GM23248 (cell line): Measurements from ENCODE around the gene BHLHE23. TPM values are rescaled to one million over a fixed set of nuclear protein-coding genes. Genes with fewer than 3 reads are reported as not detected.

Experiments
- DNase-seq: peaks from one replicate; pipeline ENCODE4 v3.0.0-alpha.2; 2015
- H2AFZ ChIP-seq: fragments of 200-600 bp; sonication (generic); 2 replicates; pipeline ENCODE4 v1.6.1; 2016; ENCODE audit warnings: antibody characterized with exemption
- H3F3A ChIP-seq: fragments of 200-600 bp; sonication (generic); 2 replicates; pipeline ENCODE4 v1.6.1; 2016; ENCODE audit warnings: mild to moderate bottlenecking, antibody characterized with exemption, mixed run types; ENCODE audit not compliant: insufficient read depth
- H3K27ac ChIP-seq: fragments of 200-600 bp; sonication (generic); 2 replicates; pipeline ENCODE4 v1.5.1; 2016; ENCODE audit warnings: mild to moderate bottlenecking
- H3K27me3 ChIP-seq: fragments of 200-600 bp; sonication (generic); replicated peaks from 2 replicates; pipeline ENCODE4 v1.6.1; 2016; ENCODE audit warnings: mild to moderate bottlenecking; ENCODE audit not compliant: insufficient read depth
- H3K36me3 ChIP-seq: fragments of 200-600 bp; sonication (generic); 2 replicates; pipeline ENCODE4 v1.6.1; 2016; ENCODE audit warnings: low read depth, mild to moderate bottlenecking
- H3K4me1 ChIP-seq: fragments of 200-600 bp; sonication (generic); 2 replicates; pipeline ENCODE4 v1.6.1; 2016; ENCODE audit warnings: mild to moderate bottlenecking; ENCODE audit not compliant: insufficient read depth
- H3K4me2 ChIP-seq: fragments of 200-600 bp; sonication (generic); one replicate; pipeline ENCODE4 v1.6.1; 2016; ENCODE audit warnings: mild to moderate bottlenecking; ENCODE audit not compliant: unreplicated experiment
- H3K4me3 ChIP-seq: fragments of 200-600 bp; sonication (generic); 2 replicates; pipeline ENCODE4 v1.5.1; 2016; ENCODE audit warnings: mild to moderate bottlenecking
- H3K79me2 ChIP-seq: fragments of 200-600 bp; sonication (generic); 2 replicates; pipeline ENCODE4 v1.6.1; 2016; ENCODE audit warnings: mild to moderate bottlenecking; ENCODE audit not compliant: insufficient read depth
- H3K9ac ChIP-seq: fragments of 200-600 bp; sonication (generic); 2 replicates; pipeline ENCODE4 v1.6.1; 2016; ENCODE audit warnings: mild to moderate bottlenecking
- H3K9me2 ChIP-seq: fragments of 200-600 bp; sonication (generic); 2 replicates; pipeline ENCODE4 v1.6.1; 2016; ENCODE audit warnings: mixed run types, mild to moderate bottlenecking, moderate library complexity; ENCODE audit not compliant: insufficient read depth
- H3K9me3 ChIP-seq: fragments of 200-600 bp; sonication (generic); one replicate; pipeline ENCODE4 v1.6.1; 2017; ENCODE audit warnings: low read depth
- H4K20me1 ChIP-seq: fragments of 200-600 bp; sonication (generic); 2 replicates; pipeline ENCODE4 v1.6.0; 2016; ENCODE audit not compliant: insufficient read depth
- EZH2 ChIP-seq: fragments of 200-600 bp; sonication (generic); IDR thresholded peaks from 2 replicates; pipeline ENCODE4 v1.6.1; 2018; ENCODE audit warnings: antibody characterized with exemption, mild to moderate bottlenecking; ENCODE audit not compliant: insufficient read depth, poor library complexity, severe bottlenecking
- EZH2phosphoT487 ChIP-seq: fragments of 200-600 bp; sonication (generic); IDR thresholded peaks from 2 replicates; pipeline ENCODE4 v1.6.1; 2018; ENCODE audit warnings: antibody characterized with exemption, moderate library complexity, mild to moderate bottlenecking, low read depth; ENCODE audit not compliant: insufficient read depth
- WGBS, 2 experiments: methylation state at CpG; one replicate each; pipeline ENCODE4 v1.1.6; 2015 to 2017; ENCODE audit warnings: low lambda C conversion rate in 2 of 2, low coverage in 1 of 2; ENCODE audit errors: missing lambda C conversion rate in 2 of 2; 5-methylcytosine and 5-hydroxymethylcytosine counted together
- in situ Hi-C: fragments of 300-500 bp; cut with MboI; formaldehyde crosslinking; loops from 2 replicates; pipeline ENCODE4 v1.15.0; 2020
- polyA plus RNA-seq: library from polyadenylated mRNA; unstranded; fragments of >200 nt; fragmentation: Nextera tagmentation; extraction: Ambion mirVana; gene quantifications from 2 replicates; pipeline ENCODE4 v1.2.1, GENCODE V29; 2016
- total RNA-seq: library from RNA; depleted of rRNA; stranded (reverse); fragments of >200 nt; shearing (Covaris generic); gene quantifications from 2 replicates; pipeline ENCODE4 v1.2.3, GENCODE V29; 2014

The BHLHE23 gene
- total and polyA plus RNA-seq, 2 experiments from 2014 or later, result not detected

- in situ Hi-C loops, result no loop called here
- H3K9me3 ChIP-seq, result no peaks in the 10 kb centered on the region
These were observed 37.5 kb downstream of the BHLHE23 start for GRCh38 chr20:62969179-62969760.

DNA sequence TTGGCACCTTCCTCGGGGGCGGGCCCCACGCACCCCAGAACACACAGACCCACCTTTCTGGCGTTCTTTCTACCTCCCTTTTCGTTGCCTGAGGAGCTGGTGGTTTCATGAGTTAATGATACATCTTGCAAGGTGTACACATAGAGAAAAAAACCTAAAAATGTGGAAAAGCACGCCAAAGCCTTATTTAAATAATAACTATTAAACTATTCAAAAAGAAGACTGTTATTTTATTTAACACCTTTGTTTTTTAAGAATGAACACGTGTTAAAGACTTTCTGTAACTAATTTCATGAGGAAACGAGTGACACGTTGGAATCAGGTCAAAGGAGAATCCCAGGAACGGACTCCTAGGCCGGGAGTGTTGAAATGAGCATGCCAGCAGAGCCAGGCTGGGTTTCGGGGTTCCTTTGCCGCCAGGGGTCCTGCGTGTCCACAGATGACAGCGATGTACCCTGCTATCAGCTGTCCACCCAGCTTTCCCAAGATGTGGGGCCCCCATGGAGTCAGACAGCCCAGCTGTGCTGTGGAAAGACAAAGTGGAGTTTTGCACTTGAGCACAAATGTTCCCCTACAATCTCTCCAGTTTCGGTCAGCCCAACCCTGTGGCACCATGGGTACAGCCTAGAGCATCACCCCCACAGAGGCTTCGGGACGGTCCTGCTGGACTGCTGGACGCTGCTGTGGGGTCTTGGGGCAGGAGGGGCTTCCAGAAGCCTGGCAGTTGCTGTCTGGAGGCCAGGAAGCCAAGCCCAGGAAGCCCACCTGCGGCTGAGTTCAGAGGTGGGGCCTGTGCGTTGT lies 38.2 kb downstream of the BHLHE23 start:
- no peak for DNase-seq
- no peaks in the 10 kb centered on the region for H3K79me2 ChIP-seq
- H4K20me1 ChIP-seq, result no peaks in the 10 kb centered on the region
- H3K27me3 ChIP-seq, result peaks cover 13% of the 10 kb centered on the region
- H2AFZ ChIP-seq, result no peak overlapping the region
- no peak overlapping the region for H3K4me2 ChIP-seq
- no peaks in the 10 kb centered on the region for H3K9me3 ChIP-seq
- H3K4me3 ChIP-seq, result no peak overlapping the region
- 30% methylated on average over 21 of the region's 21 CpGs for WGBS, 2 experiments
- no peaks in the 10 kb centered on the region for H3K36me3 ChIP-seq
- H3F3A ChIP-seq, result no peaks in the 10 kb centered on the region
- H3K27ac ChIP-seq, result no peak overlapping the region
- H3K4me1 ChIP-seq, result no peaks in the 10 kb centered on the region
- no peak overlapping the region for H3K9ac ChIP-seq
- TF ChIP-seq EZH2 (no peak), EZH2phosphoT487 (no peak)
- H3K9me2 ChIP-seq, result no peaks in the 10 kb centered on the region
- in situ Hi-C loops, result no loop called here

More at GRCh38 chr20:62969179-62969760, 37.5 kb downstream of the BHLHE23 start:
- H2AFZ ChIP-seq, result no peak overlapping the region
- H3F3A ChIP-seq, result no peaks in the 10 kb centered on the region
- H3K27me3 ChIP-seq, result peaks cover 20% of the 10 kb centered on the region
- H3K27ac ChIP-seq, result no peak overlapping the region
- no peak overlapping the region for H3K4me3 ChIP-seq
- no peak for DNase-seq
- H3K79me2 ChIP-seq, result no peaks in the 10 kb centered on the region
- H4K20me1 ChIP-seq, result no peaks in the 10 kb centered on the region
- H3K4me1 ChIP-seq, result no peaks in the 10 kb centered on the region
- no peak overlapping the region for H3K4me2 ChIP-seq
- H3K9me2 ChIP-seq, result no peaks in the 10 kb centered on the region
- H3K9ac ChIP-seq, result no peak overlapping the region
- TF ChIP-seq EZH2phosphoT487, result no peak
- TF ChIP-seq EZH2, result no peak
- H3K36me3 ChIP-seq, result no peaks in the 10 kb centered on the region
- 23 to 24% methylated on average over 15 to 16 of the region's 16 CpGs for WGBS, 2 experiments

DNA sequence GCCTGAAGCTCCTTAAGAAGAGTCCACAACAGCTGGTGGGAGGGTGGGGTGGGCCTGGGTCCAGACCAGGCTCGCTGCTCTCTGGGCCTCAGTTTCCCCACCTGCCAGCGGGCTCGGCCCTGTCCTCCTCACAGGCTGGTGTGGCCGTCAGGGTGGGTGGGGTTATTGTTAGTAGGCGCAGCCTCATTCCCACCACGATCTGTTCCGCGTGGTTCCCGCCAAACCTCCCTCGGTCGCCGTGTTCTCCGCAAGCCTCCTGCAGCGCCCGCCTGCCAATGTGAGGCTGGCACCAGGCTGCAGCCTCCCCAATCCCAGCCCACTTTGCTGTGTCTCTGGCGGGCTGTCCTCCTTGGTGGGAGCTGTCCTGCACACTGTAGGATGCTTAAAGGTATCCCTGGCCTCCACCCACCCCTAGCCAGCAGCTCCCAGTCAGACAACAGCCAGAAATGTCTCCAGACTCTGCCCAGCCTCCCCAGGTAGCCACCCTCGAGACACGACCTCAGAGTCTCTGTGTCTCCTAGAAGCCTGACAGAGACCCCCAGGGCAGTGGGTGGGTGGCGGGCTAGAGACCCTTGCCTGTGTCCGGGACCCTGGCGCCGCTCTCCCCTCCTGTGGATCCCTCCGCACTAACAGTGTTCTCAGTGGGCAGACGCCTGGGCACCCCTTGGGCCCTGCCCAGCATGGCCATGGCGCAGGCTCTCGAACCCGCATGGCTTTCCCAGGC lies 39.0 kb downstream of the BHLHE23 start:
- no peaks in the 10 kb centered on the region for H3K4me1 ChIP-seq
- no peak overlapping the region for H3K9ac ChIP-seq

DNA sequence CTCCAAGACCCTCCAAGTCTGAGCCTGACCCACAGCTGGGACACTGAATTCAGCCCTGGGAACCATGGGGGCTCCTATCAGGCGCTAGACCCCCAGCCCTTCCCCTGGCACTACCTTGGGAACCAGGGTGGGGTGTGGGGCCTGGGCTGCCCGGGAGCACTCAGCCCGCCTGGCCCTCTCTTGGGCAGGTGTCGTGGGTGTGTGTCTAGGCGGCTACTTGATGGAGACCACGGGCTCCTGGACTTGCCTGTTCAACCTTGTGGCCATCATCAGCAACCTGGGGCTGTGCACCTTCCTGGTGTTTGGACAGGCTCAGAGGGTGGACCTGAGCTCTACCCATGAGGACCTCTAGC lies 39.6 kb downstream of the BHLHE23 start:
- in situ Hi-C loops, result no loop called here
- no peaks in the 10 kb centered on the region for H4K20me1 ChIP-seq
- peaks cover 4% of the 10 kb centered on the region; the same call in 1 of the 2 replicates for H3K27me3 ChIP-seq
- no peaks in the 10 kb centered on the region for H3K79me2 ChIP-seq
- no peaks in the 10 kb centered on the region for H3K4me1 ChIP-seq
- WGBS, 2 experiments, result 76 to 79% methylated on average over 5 to 6 of the region's 6 CpGs
- no peak overlapping the region for H3K4me2 ChIP-seq
- H3K9me3 ChIP-seq, result no peaks in the 10 kb centered on the region
- no peaks in the 10 kb centered on the region for H3K9me2 ChIP-seq
- H3F3A ChIP-seq, result no peaks in the 10 kb centered on the region
- H3K9ac ChIP-seq, result no peak overlapping the region
- TF ChIP-seq EZH2phosphoT487 (no peak), EZH2 (no peak)
- H3K4me3 ChIP-seq, result no peak overlapping the region
- DNase-seq, result no peak
- H3K27ac ChIP-seq, result no peak overlapping the region
- no peaks in the 10 kb centered on the region for H3K36me3 ChIP-seq
- no peak overlapping the region for H2AFZ ChIP-seq

More for the DNA sequence above, 39.0 kb downstream of the BHLHE23 start:
- Histone ChIP-seq H3K79me2 (no peaks in the 10 kb centered on the region), H3K27ac (no peak overlapping the region), H3K27me3 (peaks cover 5% of the 10 kb centered on the region; the same call in 1 of the 2 replicates), H3K9me3 (no peaks in the 10 kb centered on the region), H3K4me3 (no peak overlapping the region), H3K9me2 (no peaks in the 10 kb centered on the region), H3K36me3 (no peaks in the 10 kb centered on the region), H2AFZ (no peak overlapping the region), H3F3A (no peaks in the 10 kb centered on the region), H4K20me1 (no peaks in the 10 kb centered on the region), H3K4me2 (no peak overlapping the region)
- 78 to 79% methylated on average over 24 to 27 of the region's 27 CpGs for WGBS, 2 experiments
- TF ChIP-seq EZH2phosphoT487, result no peak
- no peak for TF ChIP-seq EZH2
- in situ Hi-C loops, result no loop called here
- DNase-seq, result no peak
